Fibroblast of skin of scalp (primary cell): Measurements from ENCODE around the gene NUBPL.
A peak's percentile ranks its signal among the peaks of the same experiment; 100 is the strongest.
"Not testable (repeated sequence)": the region's sequence is repeated elsewhere in the genome, so short reads cannot be mapped to it uniquely, and the experiment has no call there.

Experiments used
- DNase-seq: peaks from one replicate; pipeline ENCODE4 v3.0.0-alpha.2; 2013

NUBPL gene

DNA sequence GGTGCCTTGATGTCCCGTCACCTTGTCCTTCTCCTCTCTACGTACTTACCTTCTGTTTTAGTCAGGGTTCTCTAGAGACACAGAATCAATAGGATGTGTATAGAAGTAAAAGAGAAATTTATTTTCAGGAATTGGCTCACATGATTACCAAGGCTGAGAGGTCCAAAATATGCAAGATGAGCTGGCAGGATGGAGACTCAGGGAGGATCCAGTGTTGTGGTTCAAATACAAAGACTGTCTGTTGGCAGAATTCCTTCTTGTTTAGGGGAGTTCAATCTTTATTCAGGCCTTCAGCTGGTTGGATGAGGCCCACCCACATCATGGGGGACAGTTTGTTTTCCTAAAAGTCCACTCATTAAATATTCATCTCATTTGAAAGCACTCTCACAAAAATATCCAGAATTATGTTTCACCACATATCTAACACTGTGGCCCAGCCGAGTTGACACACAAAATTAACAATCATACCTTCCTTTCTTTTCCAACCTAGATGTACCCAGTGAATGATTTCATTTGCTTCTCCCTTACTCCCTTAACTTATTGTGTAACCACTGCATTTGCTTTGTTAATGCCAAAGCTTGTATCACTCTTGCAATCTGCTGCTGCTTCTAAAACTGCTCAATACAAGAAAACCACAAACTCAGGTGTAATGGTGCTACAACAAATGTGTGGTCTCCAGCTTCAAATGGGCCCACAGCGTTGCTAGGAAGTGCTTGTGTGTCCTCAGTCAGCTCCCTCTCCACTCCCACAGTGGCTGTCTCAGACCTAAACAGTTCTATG, 320.5 kb downstream of the NUBPL start:
- DNase-seq: peak; percentile 50

GRCh38 chr14:31884238-31884637, 323.0 kb downstream of the NUBPL start:
- no peak for DNase-seq

DNA sequence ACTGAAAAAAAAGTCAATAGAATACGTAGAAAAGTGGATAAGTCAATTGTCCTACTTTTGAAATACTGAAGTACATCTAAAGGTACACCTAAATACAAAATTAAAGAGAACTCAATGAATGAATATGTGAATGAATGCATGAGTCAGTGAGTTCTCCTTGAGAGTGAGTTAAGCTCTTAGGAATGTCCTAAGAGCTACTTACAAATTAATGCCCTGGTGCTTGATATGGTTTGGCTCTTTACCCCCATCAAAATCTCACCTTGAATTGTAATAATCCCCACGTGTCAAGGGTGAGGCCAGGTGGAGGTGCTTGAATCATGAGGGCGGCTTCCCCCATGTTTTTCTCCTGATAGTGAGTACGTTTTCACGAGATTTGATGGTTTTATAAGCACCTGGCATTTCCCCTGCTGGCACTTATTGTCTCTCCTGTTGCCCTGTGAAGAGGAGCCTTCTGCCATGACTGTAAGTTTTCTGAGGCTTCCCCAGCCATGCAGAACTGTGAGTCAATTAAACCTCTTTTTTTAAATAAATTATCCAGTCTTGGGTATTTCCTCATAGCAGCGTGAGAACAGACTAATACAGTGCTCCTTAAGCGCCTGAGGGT, 323.7 kb downstream of the NUBPL start:
- DNase-seq: no peak

- DNase-seq: peak; percentile 56
Observed at GRCh38 chr14:31886156-31886835, 325.1 kb downstream of the NUBPL start.

GRCh38 chr14:31887929-31888580, 326.9 kb downstream of the NUBPL start:
- DNase-seq: no peak

DNA sequence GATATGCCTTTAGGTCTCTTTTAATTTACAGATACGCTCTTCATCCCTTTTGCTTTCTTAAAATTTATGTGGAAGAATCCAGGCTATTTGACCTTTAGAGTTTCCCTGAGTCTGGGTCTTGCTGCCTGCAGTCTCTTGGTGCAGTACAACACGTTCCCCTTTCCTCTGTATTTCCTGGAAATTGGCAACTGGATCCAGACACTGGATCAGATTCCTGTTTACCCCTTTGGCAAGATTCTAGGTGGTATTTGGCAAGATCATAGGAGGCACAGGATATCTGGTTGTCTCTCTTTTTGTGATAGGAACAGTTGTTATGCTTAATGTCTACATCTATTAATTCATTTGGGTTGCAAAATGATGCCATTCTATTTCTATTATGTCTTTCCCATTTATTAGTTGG, 328.1 kb downstream of the NUBPL start:
- no peak for DNase-seq

GRCh38 chr14:31890202-31890601, 329.0 kb downstream of the NUBPL start:
- DNase-seq: not testable (repeated sequence)

- DNase-seq: no peak
Observed at GRCh38 chr14:31893221-31893757, 332.1 kb downstream of the NUBPL start.

DNA sequence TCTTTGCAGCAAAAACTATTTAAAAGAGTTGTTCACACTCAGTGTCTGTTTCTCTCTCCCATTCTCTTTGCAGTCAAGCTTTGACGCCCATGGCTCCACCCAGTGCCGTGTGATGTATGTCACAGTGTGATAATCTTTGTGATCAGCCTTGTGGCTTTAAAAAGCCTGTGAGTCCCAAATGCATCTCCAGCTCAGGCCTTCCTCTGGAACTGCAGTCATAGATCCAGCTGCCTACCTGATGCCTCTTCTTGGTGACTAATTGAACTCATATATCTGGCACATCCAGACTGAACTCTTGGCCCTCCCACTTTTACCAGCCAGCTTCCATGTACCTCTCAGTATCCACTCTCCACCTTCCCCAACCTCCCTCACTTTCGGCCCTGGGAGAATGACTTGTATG, 333.1 kb downstream of the NUBPL start:
- no peak for DNase-seq

GRCh38 chr14:31895206-31895605, 334.0 kb downstream of the NUBPL start:
- DNase-seq: peak; percentile 85

GRCh38 chr14:31895646-31896045, 334.4 kb downstream of the NUBPL start:
- DNase-seq: no peak

DNA sequence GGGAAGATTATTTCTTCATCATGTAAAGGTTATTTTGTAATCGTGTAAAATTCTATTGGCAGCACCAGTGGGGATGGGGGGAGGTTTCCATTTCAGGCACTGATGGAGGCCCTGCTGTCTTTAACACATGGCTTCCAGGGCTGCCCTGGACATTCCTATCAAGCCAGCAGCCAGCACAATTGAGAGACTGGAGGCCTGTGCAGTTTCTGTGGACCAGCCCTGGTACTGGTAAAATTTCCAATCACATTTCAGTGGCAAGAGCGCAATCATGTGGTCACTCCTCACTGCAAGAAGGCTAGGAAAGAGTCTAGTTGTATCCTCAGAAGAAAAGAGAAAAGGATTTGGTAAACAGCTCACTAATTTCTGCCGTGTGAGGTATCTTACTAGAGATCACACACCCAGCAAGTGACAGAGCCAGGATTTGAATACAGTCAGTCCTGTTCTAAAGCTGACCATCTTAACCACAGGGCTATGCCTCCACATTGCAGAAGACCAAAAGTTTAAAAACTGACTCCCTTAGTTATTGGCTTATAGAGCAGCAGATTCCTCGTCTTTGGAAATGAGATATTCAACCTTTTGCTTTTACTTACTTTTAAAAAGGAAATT, 336.5 kb downstream of the NUBPL start:
- peak; percentile 35 for DNase-seq

DNA sequence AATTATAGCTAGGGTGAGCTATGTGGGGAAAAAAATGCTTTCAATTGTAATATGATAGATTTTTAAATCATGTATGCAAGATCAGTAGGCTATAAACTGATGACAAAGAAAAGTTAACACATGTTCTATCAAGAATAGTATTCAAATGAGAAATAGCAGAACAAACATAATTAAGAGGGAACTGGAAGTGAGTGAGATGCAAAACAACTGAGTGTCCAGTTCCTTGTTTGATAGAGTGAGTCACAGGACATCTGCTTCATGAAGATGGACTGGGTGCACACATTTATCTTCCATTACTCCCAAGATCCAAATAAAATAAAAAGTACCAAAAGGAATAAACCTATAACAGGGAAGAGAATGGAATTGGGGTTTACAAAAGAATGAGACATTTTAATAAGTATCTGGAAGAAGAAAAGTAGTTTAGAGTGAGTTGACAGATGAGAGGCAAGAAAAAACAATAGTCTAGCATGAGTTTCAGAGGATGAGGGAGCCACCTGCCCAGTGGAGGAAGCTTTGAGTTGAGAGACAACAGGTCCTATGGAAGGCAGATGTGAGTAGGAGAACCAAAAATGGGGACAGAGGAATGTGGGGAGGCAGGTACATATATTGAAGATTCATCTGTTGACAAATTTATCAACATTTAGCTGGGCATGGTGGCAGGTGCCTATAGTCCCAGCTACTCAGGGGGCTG, 337.8 kb downstream of the NUBPL start:
- no peak for DNase-seq

DNA sequence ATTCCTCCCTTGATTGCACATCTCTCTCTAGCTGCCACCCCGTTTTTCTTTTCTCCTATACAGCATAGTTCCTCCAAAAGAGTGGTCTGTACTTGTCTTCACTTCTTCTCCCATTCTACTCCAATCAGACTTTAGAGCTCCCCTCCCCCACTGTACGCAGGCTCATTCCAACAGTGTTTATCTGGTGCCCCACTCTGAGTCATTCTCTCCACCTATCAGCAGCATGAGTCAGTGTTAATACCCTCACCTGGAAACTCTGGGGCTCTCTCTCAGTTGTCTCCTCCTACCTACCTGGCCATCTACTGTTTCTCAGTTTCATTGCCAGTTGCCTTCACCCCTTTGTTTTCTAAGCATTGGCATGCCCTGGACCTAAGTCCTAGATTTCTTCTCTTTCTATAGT, 340.8 kb downstream of the NUBPL start:
- no peak for DNase-seq

GRCh38 chr14:31902945-31903646, 341.9 kb downstream of the NUBPL start:
- no peak for DNase-seq

- no peak for DNase-seq
Observed at GRCh38 chr14:31909977-31910376, 348.8 kb downstream of the NUBPL start.
